Neural progenitor cell (in vitro differentiated cells): ENCODE results near the gene HSF2BP. TPM values are rescaled to one million over a fixed set of nuclear protein-coding genes. Genes with fewer than 3 reads are reported as not detected.
"Not testable (repeated sequence)": the region's sequence is repeated elsewhere in the genome, so short reads cannot be mapped to it uniquely, and the experiment has no call there.

Source experiments
- DNase-seq: peaks from one replicate; pipeline ENCODE4 v3.0.0-alpha.2; 2016; ENCODE audit warnings: low spot score
- H2AFZ ChIP-seq: fragments of 200-600 bp; sonication (generic); replicated peaks from 2 replicates; pipeline ENCODE4 v1.6.1; 2016; ENCODE audit warnings: antibody characterized with exemption
- H3F3A ChIP-seq: fragments of 200-600 bp; sonication (generic); 2 replicates; pipeline ENCODE4 v1.6.1; 2016; ENCODE audit warnings: antibody characterized with exemption, low read depth
- H3K27ac ChIP-seq: fragments of 200-600 bp; sonication (generic); 2 replicates; pipeline ENCODE4 v1.5.1; 2016; ENCODE audit warnings: mild to moderate bottlenecking
- H3K27me3 ChIP-seq: fragments of 200-600 bp; sonication (generic); 2 replicates; pipeline ENCODE4 v1.6.1; 2016; ENCODE audit warnings: mild to moderate bottlenecking, moderate library complexity
- H3K36me3 ChIP-seq: fragments of 200-600 bp; sonication (generic); 2 replicates; pipeline ENCODE4 v1.5.1; 2016
- H3K4me1 ChIP-seq: fragments of 200-600 bp; sonication (generic); 2 replicates; pipeline ENCODE4 v1.6.1; 2016; ENCODE audit warnings: mixed run types
- H3K4me2 ChIP-seq: fragments of 200-600 bp; sonication (generic); 2 replicates; pipeline ENCODE4 v1.6.1; 2016
- H3K4me3 ChIP-seq: fragments of 200-600 bp; sonication (generic); 2 replicates; pipeline ENCODE4 v1.5.1; 2016
- H3K79me2 ChIP-seq: fragments of 200-600 bp; sonication (generic); 2 replicates; pipeline ENCODE4 v1.6.1; 2016; ENCODE audit warnings: low read depth
- H3K9ac ChIP-seq: fragments of 200-600 bp; sonication (generic); 2 replicates; pipeline ENCODE4 v1.6.1; 2016
- H3K9me3 ChIP-seq: fragments of 200-600 bp; sonication (generic); 2 replicates; pipeline ENCODE4 v1.5.1; 2016; ENCODE audit warnings: low read depth
- H4K20me1 ChIP-seq: fragments of 200-600 bp; sonication (generic); 2 replicates; pipeline ENCODE4 v1.6.1; 2016; ENCODE audit warnings: low read depth
- H3K27ac Mint-ChIP-seq: 3 replicates; pipeline ENCODE4 v1.8.0; 2021; ENCODE audit warnings: mixed read lengths
- H3K27me3 Mint-ChIP-seq: 2 replicates; pipeline ENCODE4 v1.8.0; 2022; ENCODE audit warnings: low read depth, mild to moderate bottlenecking, inconsistent platforms, moderate library complexity, mixed read lengths; ENCODE audit not compliant: insufficient read depth
- H3K36me3 Mint-ChIP-seq: 3 replicates; pipeline ENCODE4 v1.8.0; 2021; ENCODE audit warnings: mixed read lengths
- H3K4me1 Mint-ChIP-seq: 3 replicates; pipeline ENCODE4 v1.8.0; 2021; ENCODE audit warnings: mixed read lengths
- H3K4me3 Mint-ChIP-seq: 3 replicates; pipeline ENCODE4 v1.8.0; 2021; ENCODE audit warnings: mild to moderate bottlenecking, moderate library complexity, mixed read lengths
- H3K9me3 Mint-ChIP-seq: 3 replicates; pipeline ENCODE4 v1.8.0; 2020; ENCODE audit warnings: mixed read lengths
- total RNA-seq: library from RNA; depleted of rRNA; stranded (reverse); fragments of >200 nt; gene quantifications from 2 replicates; pipeline ENCODE4 v1.2.3, GENCODE V29; 2015; ENCODE audit warnings: low replicate concordance

HSF2BP gene
- total RNA-seq, 1 donor from 2014 or later, result 0.71 TPM

- H3K9ac ChIP-seq, H3K27me3 ChIP-seq, H3K79me2 ChIP-seq, H3K4me3 ChIP-seq, H3K27me3 Mint-ChIP-seq, H3K27ac ChIP-seq, H3K9me3 Mint-ChIP-seq, H3K27ac Mint-ChIP-seq, H2AFZ ChIP-seq, H3K36me3 Mint-ChIP-seq, H3K4me1 Mint-ChIP-seq, H3K9me3 ChIP-seq, H3K4me1 ChIP-seq, H3F3A ChIP-seq, H3K4me3 Mint-ChIP-seq, DNase-seq, H4K20me1 ChIP-seq, H3K4me2 ChIP-seq, H3K36me3 ChIP-seq: not testable (repeated sequence)
Observed at GRCh38 chr21:43502407-43503071, 156.7 kb downstream of the HSF2BP start.

- H2AFZ ChIP-seq, H3K79me2 ChIP-seq, H3K36me3 Mint-ChIP-seq, H3K4me2 ChIP-seq, H3K9ac ChIP-seq, H3K36me3 ChIP-seq, DNase-seq, H4K20me1 ChIP-seq, H3K27me3 Mint-ChIP-seq, H3F3A ChIP-seq, H3K4me3 ChIP-seq, H3K27ac Mint-ChIP-seq, H3K27ac ChIP-seq, H3K4me1 Mint-ChIP-seq, H3K27me3 ChIP-seq, H3K9me3 ChIP-seq, H3K4me3 Mint-ChIP-seq, H3K4me1 ChIP-seq, H3K9me3 Mint-ChIP-seq: not testable (repeated sequence)
Observed at GRCh38 chr21:43498924-43499323, 160.4 kb downstream of the HSF2BP start.

- H3K4me1 ChIP-seq, H3K79me2 ChIP-seq, H3K4me3 ChIP-seq, H3K4me2 ChIP-seq, H3K9ac ChIP-seq, H3K36me3 ChIP-seq, H4K20me1 ChIP-seq, H3K27me3 ChIP-seq, H3K4me1 Mint-ChIP-seq, H3K9me3 ChIP-seq, H3K27ac Mint-ChIP-seq, H2AFZ ChIP-seq, H3K27me3 Mint-ChIP-seq, DNase-seq, H3K36me3 Mint-ChIP-seq, H3K9me3 Mint-ChIP-seq, H3K4me3 Mint-ChIP-seq, H3F3A ChIP-seq, H3K27ac ChIP-seq: not testable (repeated sequence)
Observed at GRCh38 chr21:43498065-43498464, 161.2 kb downstream of the HSF2BP start.

- H3K27me3 Mint-ChIP-seq, H3K27ac Mint-ChIP-seq, H3K4me3 ChIP-seq, DNase-seq, H3K9ac ChIP-seq, H3K4me1 Mint-ChIP-seq, H3K4me1 ChIP-seq, H4K20me1 ChIP-seq, H3K79me2 ChIP-seq, H3K4me2 ChIP-seq, H3K9me3 ChIP-seq, H3K9me3 Mint-ChIP-seq, H2AFZ ChIP-seq, H3K27me3 ChIP-seq, H3K27ac ChIP-seq, H3F3A ChIP-seq, H3K36me3 Mint-ChIP-seq, H3K4me3 Mint-ChIP-seq, H3K36me3 ChIP-seq: not testable (repeated sequence)
Observed at GRCh38 chr21:43494279-43495012, 164.8 kb downstream of the HSF2BP start.

DNA sequence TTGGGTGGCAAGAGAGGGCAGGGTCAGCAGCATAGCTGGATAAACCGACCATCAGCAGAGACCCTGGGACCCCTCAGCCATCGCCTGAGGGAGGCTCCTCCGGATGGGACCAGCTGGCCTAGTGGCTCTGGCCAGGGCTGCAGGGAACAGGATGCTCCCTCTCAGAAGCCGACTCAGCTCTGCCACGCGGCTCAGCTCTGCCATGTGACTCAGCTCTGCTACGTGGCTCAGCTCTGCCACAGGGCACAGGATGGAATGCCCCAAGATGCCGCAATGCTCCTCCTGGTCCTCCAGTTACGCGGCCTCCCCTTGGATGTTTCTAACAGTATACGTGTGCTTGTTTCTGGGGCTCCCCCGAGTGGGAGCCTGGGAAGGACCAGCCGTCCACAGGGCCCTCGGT is 165.8 kb downstream of the HSF2BP start:
- H3K4me1 ChIP-seq, H3K4me3 ChIP-seq, H3K36me3 Mint-ChIP-seq, H2AFZ ChIP-seq, H3K9ac ChIP-seq, H3K36me3 ChIP-seq, H3K27ac Mint-ChIP-seq, H3K9me3 Mint-ChIP-seq, H3K27ac ChIP-seq, H3K4me2 ChIP-seq, H3K4me3 Mint-ChIP-seq, H3K27me3 Mint-ChIP-seq, H4K20me1 ChIP-seq, H3F3A ChIP-seq, H3K27me3 ChIP-seq, H3K79me2 ChIP-seq, DNase-seq, H3K4me1 Mint-ChIP-seq, H3K9me3 ChIP-seq: not testable (repeated sequence)

- not testable (repeated sequence) for H3K4me2 ChIP-seq, H3K9me3 ChIP-seq, H3K27ac Mint-ChIP-seq, H3K9ac ChIP-seq, H2AFZ ChIP-seq, H3K79me2 ChIP-seq, H3K36me3 ChIP-seq, H3K4me1 ChIP-seq, H3F3A ChIP-seq, H3K36me3 Mint-ChIP-seq, H3K27me3 ChIP-seq, H3K4me1 Mint-ChIP-seq, H3K9me3 Mint-ChIP-seq, H3K4me3 ChIP-seq, H3K27ac ChIP-seq, H3K4me3 Mint-ChIP-seq, DNase-seq, H3K27me3 Mint-ChIP-seq, H4K20me1 ChIP-seq
Observed at GRCh38 chr21:43488235-43488634, 171.1 kb downstream of the HSF2BP start.

DNA sequence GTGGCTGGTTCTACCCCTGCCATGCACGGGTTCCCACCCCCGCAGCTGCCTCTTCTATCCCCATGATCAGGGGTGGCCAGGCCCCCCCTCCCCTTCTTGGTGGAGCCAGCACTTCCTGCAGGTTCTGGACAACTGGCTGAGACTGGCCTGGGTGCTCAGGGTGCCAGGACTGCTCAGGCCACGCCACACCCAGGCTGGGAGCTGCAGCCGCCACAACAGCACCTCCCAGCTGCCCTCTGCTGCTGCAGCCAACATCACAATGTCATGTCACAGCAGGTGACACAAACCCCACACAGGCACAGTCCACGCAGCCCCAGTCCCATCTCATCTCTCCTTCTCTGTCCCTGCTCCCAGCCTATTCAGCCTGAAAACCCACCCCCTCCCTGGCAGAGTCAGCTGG is 173.2 kb downstream of the HSF2BP start:
- H4K20me1 ChIP-seq, H3K79me2 ChIP-seq, H3K27ac Mint-ChIP-seq, H3K4me2 ChIP-seq, H3K9me3 ChIP-seq, H3K9ac ChIP-seq, H3K4me3 ChIP-seq, H3K27me3 ChIP-seq, H3F3A ChIP-seq, H3K36me3 ChIP-seq, H3K4me3 Mint-ChIP-seq, DNase-seq, H2AFZ ChIP-seq, H3K36me3 Mint-ChIP-seq, H3K4me1 Mint-ChIP-seq, H3K9me3 Mint-ChIP-seq, H3K4me1 ChIP-seq, H3K27ac ChIP-seq, H3K27me3 Mint-ChIP-seq: not testable (repeated sequence)

DNA sequence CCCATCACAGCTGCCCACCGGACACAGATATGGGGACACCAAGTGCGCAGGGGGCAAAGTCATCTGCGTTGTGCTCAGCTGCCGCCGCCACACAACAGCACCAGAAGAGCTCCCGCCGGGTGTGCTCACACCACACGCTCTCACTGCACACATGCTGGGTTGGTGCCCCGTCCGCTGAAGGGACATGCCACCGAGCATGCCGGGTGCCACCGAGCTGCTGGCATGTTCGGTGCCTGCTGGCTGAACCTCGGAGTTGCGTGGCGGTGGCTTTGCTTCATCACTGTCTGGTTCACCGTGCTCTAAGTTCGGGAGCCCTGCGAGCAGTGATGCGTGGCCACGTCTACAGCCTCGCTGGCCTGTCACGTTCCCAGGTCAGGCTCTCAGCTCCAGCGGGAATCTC is 174.3 kb downstream of the HSF2BP start:
- H3K27ac ChIP-seq, H3K4me3 ChIP-seq, H3K4me2 ChIP-seq, H3K4me3 Mint-ChIP-seq, H3K9me3 ChIP-seq, H3F3A ChIP-seq, H2AFZ ChIP-seq, H3K27me3 ChIP-seq, H3K9me3 Mint-ChIP-seq, H3K27ac Mint-ChIP-seq, H3K79me2 ChIP-seq, H3K4me1 Mint-ChIP-seq, H3K9ac ChIP-seq, H3K36me3 Mint-ChIP-seq, H3K4me1 ChIP-seq, H3K27me3 Mint-ChIP-seq, H3K36me3 ChIP-seq, DNase-seq, H4K20me1 ChIP-seq: not testable (repeated sequence)
